Measurements from ENCODE around the gene YES1. TPM values are rescaled to one million over a fixed set of nuclear protein-coding genes. Genes with fewer than 3 reads are reported as not detected.

YES1 gene
- polyA plus RNA-seq, 1 donor from 2014 or later, result 12.0 TPM

DNA sequence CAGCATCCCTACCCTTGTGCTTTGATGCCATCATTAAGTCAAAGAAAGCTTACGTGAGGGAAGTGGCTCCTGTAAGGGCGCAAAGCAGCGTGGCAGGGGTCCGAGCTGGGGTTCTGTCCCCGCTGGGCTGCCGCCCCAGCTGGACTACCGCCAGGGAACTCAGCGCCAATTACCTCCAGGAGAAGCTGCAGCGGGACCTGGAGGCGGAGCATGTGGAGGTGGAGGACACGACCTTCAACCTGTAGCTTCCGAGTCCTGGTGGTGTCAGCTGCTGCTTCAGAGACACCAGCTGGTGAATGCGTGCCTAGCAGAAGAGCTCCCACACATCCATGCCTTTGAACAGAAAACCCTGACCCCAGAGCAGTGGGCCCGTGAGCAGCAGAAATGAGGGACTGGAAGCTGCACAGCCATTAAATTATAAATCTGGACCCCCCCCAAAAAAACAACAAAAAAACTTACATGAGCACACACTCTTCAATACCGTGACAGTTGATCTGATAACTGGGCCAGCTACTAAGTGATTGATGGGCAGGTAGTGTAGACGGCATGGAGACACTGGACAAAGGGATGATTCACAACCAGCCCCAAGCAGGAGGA, 20.1 kb upstream of the YES1 start:
- TF ChIP-seq EP300 (conservative IDR thresholded peaks at IDR 0.05; ENCODE audit: poor library complexity, severe bottlenecking) (no peak), RAD21 (conservative IDR thresholded peaks at IDR 0.05) (no peak), MXI1 (conservative IDR thresholded peaks at IDR 0.05; ENCODE audit: poor library complexity, severe bottlenecking) (no peak), POLR2AphosphoS5 (IDR thresholded peaks at IDR 0.05) (no peak), EZH2 (IDR thresholded peaks at IDR 0.05; ENCODE audit: borderline replicate concordance, insufficient read depth, low read length, poor library complexity, severe bottlenecking) (no peak), SMC3 (conservative IDR thresholded peaks at IDR 0.05; ENCODE audit: poor library complexity) (no peak), TAF1 (IDR thresholded peaks at IDR 0.05; ENCODE audit: low read depth) (no peak)
- TF ChIP-seq, protein P1, sequence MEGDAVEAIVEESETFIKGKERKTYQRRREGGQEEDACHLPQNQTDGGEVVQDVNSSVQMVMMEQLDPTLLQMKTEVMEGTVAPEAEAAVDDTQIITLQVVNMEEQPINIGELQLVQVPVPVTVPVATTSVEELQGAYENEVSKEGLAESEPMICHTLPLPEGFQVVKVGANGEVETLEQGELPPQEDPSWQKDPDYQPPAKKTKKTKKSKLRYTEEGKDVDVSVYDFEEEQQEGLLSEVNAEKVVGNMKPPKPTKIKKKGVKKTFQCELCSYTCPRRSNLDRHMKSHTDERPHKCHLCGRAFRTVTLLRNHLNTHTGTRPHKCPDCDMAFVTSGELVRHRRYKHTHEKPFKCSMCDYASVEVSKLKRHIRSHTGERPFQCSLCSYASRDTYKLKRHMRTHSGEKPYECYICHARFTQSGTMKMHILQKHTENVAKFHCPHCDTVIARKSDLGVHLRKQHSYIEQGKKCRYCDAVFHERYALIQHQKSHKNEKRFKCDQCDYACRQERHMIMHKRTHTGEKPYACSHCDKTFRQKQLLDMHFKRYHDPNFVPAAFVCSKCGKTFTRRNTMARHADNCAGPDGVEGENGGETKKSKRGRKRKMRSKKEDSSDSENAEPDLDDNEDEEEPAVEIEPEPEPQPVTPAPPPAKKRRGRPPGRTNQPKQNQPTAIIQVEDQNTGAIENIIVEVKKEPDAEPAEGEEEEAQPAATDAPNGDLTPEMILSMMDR (IDR thresholded peaks at IDR 0.05; ENCODE audit: poor library complexity, severe bottlenecking), result no peak
- TF ChIP-seq, protein P2, sequence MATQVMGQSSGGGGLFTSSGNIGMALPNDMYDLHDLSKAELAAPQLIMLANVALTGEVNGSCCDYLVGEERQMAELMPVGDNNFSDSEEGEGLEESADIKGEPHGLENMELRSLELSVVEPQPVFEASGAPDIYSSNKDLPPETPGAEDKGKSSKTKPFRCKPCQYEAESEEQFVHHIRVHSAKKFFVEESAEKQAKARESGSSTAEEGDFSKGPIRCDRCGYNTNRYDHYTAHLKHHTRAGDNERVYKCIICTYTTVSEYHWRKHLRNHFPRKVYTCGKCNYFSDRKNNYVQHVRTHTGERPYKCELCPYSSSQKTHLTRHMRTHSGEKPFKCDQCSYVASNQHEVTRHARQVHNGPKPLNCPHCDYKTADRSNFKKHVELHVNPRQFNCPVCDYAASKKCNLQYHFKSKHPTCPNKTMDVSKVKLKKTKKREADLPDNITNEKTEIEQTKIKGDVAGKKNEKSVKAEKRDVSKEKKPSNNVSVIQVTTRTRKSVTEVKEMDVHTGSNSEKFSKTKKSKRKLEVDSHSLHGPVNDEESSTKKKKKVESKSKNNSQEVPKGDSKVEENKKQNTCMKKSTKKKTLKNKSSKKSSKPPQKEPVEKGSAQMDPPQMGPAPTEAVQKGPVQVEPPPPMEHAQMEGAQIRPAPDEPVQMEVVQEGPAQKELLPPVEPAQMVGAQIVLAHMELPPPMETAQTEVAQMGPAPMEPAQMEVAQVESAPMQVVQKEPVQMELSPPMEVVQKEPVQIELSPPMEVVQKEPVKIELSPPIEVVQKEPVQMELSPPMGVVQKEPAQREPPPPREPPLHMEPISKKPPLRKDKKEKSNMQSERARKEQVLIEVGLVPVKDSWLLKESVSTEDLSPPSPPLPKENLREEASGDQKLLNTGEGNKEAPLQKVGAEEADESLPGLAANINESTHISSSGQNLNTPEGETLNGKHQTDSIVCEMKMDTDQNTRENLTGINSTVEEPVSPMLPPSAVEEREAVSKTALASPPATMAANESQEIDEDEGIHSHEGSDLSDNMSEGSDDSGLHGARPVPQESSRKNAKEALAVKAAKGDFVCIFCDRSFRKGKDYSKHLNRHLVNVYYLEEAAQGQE (IDR thresholded peaks at IDR 0.05; ENCODE audit: borderline replicate concordance), result no peak
- Histone ChIP-seq H3K9me3 (ENCODE audit: low read length) (no peaks in the 10 kb centered on the region), H3K36me3 (ENCODE audit: insufficient read depth, low read length) (no peaks in the 10 kb centered on the region), H3K9ac (ENCODE audit: low read length) (no peak overlapping the region), H3K4me3 (ENCODE audit: low read length) (no peak overlapping the region), H3F3A (ENCODE audit: insufficient read depth, low read length, poor library complexity, severe bottlenecking) (no peaks in the 10 kb centered on the region), H3K4me2 (ENCODE audit: low read length) (no peak overlapping the region), H2AFZ (ENCODE audit: low read depth, low read length) (no peak overlapping the region), H3K9me2 (ENCODE audit: insufficient read depth, low read length) (no peaks in the 10 kb centered on the region), H3K27me3 (ENCODE audit: insufficient read depth, low read depth, low read length) (no peaks in the 10 kb centered on the region), H3K27ac (ENCODE audit: low read length) (no peak overlapping the region), H3K79me2 (replicated peaks; ENCODE audit: insufficient read depth, low read length) (no peaks in the 10 kb centered on the region), H4K20me1 (ENCODE audit: insufficient read depth) (no peaks in the 10 kb centered on the region)

DNA sequence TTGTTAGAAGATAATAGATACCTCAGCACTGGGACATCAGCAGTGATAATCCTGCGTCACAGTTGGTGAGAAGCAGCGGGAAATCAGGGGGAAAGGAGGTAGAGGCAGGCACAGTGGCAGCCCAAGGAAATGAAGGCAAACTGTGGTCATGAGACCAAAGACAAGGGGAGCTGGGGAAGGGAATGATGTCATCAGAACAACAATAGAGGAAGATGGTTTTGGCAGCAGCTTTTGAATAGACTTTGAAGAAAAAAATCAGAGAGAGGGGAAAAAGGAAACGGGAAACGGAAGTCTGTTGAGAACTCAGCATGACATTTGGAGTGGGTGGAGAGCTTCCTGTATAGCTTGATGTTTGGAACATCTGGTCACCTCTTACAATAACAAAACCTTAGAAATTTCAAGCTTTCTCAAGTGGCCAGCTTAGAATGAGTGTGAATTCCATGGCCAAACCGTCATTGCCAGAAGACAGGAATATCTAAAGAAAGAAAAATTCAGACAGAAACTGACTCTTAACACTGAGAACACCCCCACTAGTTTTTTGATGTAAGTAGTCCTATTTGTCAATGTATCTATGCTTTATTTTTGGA, 18.4 kb upstream of the YES1 start:
- Histone ChIP-seq H3K36me3 (ENCODE audit: insufficient read depth, low read length) (no peaks in the 10 kb centered on the region), H3K4me3 (ENCODE audit: low read length) (no peak overlapping the region), H4K20me1 (ENCODE audit: insufficient read depth) (no peaks in the 10 kb centered on the region), H3K79me2 (replicated peaks; ENCODE audit: insufficient read depth, low read length) (no peaks in the 10 kb centered on the region), H3K27ac (ENCODE audit: low read length) (no peak overlapping the region), H3F3A (ENCODE audit: insufficient read depth, low read length, poor library complexity, severe bottlenecking) (no peaks in the 10 kb centered on the region), H3K9ac (ENCODE audit: low read length) (no peak overlapping the region), H3K9me2 (ENCODE audit: insufficient read depth, low read length) (no peaks in the 10 kb centered on the region), H3K27me3 (ENCODE audit: insufficient read depth, low read depth, low read length) (no peaks in the 10 kb centered on the region), H3K9me3 (ENCODE audit: low read length) (no peaks in the 10 kb centered on the region), H2AFZ (ENCODE audit: low read depth, low read length) (no peak overlapping the region), H3K4me2 (ENCODE audit: low read length) (no peak overlapping the region)
- no peak for TF ChIP-seq POLR2AphosphoS5 (IDR thresholded peaks at IDR 0.05)
- TF ChIP-seq, protein P1 (IDR thresholded peaks at IDR 0.05; ENCODE audit: poor library complexity, severe bottlenecking), result no peak
- TF ChIP-seq, protein P2 (IDR thresholded peaks at IDR 0.05; ENCODE audit: borderline replicate concordance), result no peak
- no peak for TF ChIP-seq RAD21 (conservative IDR thresholded peaks at IDR 0.05)
- no peak for TF ChIP-seq EZH2 (IDR thresholded peaks at IDR 0.05; ENCODE audit: borderline replicate concordance, insufficient read depth, low read length, poor library complexity, severe bottlenecking)
- TF ChIP-seq SMC3 (conservative IDR thresholded peaks at IDR 0.05; ENCODE audit: poor library complexity), result no peak
- TF ChIP-seq EP300 (conservative IDR thresholded peaks at IDR 0.05; ENCODE audit: poor library complexity, severe bottlenecking), result no peak
- no peak for TF ChIP-seq TAF1 (IDR thresholded peaks at IDR 0.05; ENCODE audit: low read depth)
- no peak for TF ChIP-seq MXI1 (conservative IDR thresholded peaks at IDR 0.05; ENCODE audit: poor library complexity, severe bottlenecking)

All from neural cell (in vitro differentiated cells).